ENCODE results near the gene LRRC41.
"Not testable (repeated sequence)": the region's sequence is repeated elsewhere in the genome, so short reads cannot be mapped to it uniquely, and the experiment has no call there.

The LRRC41 gene

DNA sequence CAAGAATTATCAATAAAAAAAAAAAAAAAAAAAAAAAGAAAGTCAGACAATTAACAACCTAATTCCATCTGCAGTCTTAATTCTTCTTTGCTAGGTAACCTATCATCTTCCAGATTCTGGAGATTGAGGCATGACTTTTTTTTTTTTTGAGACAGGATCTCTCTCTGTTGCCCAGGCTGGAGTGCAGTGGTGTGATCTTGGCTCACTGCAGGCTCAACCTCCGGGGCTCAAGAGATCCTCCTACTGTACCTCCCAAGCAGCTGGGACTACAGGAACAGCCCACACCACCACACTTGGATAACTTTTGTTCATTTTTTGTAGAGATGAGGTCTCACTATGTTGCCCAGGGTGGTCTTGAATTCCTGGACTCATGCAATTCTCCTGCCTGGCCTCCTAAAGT lies 60.5 kb downstream of the LRRC41 start:
- no peak for DNase-seq (ENCODE audit: low read depth)

DNA sequence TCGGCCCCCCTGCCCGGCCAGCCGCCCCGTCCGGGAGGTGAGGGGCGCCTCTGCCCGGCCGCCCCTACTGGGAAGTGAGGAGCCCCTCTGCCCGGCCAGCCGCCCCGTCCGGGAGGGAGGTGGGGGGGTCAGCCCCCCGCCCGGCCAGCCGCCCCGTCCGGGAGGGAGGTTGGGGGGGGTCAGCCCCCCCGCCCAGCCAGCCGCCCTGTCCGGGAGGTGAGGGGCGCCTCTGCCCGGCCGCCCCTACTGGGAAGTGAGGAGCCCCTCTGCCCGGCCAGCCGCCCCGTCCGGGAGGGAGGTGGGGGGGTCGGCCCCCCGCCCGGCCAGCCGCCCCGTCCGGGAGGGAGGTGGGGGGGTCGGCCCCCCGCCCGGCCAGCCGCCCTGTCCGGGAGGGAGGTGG lies 61.7 kb downstream of the LRRC41 start:
- DNase-seq (ENCODE audit: low read depth): not testable (repeated sequence)

DNA sequence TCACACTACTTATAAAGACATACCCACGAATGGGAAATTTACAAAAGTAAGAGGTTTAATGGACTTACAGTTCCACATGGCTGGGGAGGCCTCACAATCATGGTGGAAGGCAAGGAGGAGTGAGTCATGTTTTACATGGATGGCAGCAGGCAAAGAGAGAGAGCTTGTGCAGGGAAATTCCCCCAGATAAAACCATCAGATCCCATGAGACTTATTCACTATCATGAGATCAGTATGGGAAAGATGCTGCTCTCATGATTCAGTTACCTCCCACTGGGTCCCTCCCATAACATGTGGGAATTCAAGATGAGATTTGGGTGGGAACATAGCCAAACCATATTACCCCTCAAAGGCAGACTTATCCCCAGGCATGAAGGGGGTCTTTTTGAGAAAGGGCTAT lies 64.6 kb downstream of the LRRC41 start:
- DNase-seq (ENCODE audit: low read depth): peak; percentile 36

DNA sequence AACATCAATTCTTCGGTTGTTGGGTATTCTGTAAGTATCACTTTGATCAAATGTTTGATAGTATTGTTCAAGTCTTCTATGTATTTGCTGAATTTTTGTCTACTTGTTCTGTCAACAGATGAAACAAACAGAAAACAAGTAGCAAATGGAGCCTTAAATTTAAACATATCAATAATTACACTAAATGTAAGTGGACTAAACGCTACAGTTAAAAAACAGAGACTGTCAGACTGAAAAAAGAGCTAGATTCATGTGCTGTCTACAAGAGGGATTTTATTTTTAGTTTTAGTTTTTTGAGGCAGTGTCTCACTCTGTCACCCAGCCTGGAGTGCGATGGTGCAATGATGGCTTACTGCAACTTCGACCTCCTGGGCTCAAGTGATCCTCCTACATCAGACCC lies 66.5 kb downstream of the LRRC41 start:
- no peak for DNase-seq (ENCODE audit: low read depth)

GRCh38 chr1:46231231-46231630 lies 72.2 kb downstream of the LRRC41 start:
- not testable (repeated sequence) for DNase-seq (ENCODE audit: low read depth)
